ENCODE measurements around the gene ARHGAP42.
A peak's percentile ranks its signal among the peaks of the same experiment; 100 is the strongest.
"Not testable (repeated sequence)": the region's sequence is repeated elsewhere in the genome, so short reads cannot be mapped to it uniquely, and the experiment has no call there.

The ARHGAP42 gene

DNA sequence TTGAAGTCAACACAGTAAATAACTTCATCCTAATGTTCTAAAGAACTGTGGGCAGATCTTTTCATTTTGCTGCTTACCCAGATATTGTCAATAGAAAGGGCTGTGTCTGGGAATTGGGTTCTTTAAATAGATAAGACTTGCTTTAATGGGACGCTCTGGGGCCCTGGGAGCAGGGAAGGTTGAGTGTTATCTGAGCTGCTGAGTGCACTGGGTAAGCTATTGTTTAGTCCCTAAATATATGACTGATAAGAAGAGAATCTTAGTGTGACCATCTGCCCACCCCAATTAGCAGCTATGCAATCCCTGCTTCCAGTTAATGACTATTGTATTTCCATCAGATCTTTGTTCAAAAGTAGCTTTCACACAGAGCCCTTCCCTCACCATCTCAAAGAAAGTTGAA lies 44.4 kb downstream of the ARHGAP42 start:
- no peak for DNase-seq

GRCh38 chr11:100732949-100733348 lies 45.9 kb downstream of the ARHGAP42 start:
- DNase-seq, result no peak

GRCh38 chr11:100734743-100735527 lies 47.8 kb downstream of the ARHGAP42 start:
- DNase-seq, result no peak

GRCh38 chr11:100735949-100736675 lies 49.0 kb downstream of the ARHGAP42 start:
- no peak for DNase-seq

GRCh38 chr11:100738701-100739270 lies 51.7 kb downstream of the ARHGAP42 start:
- DNase-seq, result no peak

DNA sequence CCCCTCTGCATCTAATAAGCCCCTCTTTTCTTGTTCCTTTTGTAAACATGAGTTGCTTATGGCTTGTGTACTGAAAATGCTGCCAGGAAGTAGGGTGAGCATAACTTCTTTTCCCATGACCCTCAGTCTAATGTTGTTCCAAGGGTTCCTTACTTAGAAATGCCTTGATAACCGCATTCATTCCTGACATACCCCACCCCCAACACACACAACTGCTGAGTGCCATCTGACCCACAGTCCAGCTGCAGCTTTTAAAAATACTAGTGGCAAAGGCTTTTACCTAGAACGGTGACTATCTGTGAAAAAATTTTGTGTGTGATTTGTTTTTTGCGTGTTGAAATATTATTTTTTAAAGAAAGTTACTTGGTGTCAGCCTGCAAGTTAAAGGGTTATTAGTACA lies 52.6 kb downstream of the ARHGAP42 start:
- DNase-seq, result no peak

DNA sequence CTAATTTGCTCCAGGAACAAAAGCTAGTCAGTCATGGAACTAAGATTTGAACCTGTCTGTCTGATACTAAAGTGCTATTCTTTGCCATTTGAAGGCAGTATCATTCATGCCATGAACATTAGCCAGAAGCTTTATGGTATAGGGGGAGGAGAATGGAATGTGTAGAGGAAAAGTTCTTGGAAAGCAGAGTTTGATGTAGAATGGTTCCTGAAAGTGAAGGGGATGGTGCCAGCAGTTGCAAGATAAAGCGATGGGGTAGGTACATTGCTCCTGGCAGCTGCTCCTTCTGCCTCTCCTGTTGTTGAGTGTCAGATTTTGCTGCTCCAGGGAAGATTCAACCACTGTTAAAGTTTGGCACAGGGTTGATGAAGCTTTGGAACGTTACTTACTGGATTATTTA lies 53.4 kb downstream of the ARHGAP42 start:
- DNase-seq, result no peak

GRCh38 chr11:100741866-100742625 lies 55.0 kb downstream of the ARHGAP42 start:
- no peak for DNase-seq

DNA sequence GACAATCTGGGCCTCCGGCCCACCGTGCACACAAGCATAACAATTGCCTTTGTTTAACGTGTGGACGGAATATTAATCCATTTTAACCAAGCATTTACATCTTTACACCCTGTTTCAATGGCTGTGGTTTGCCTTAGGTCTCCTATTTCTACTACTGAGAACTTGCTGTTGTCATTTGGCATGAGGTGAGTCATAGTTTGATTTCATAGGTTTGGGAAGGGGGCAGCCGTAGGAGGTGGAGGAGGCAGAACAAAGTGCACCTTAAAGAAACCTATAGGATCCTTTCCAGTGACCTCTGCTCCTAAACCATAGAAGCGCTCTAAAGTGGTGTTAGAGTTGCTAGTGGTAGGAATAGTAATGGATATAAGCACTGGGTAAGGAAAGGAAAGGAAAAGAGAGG lies 59.4 kb downstream of the ARHGAP42 start:
- DNase-seq, result no peak

DNA sequence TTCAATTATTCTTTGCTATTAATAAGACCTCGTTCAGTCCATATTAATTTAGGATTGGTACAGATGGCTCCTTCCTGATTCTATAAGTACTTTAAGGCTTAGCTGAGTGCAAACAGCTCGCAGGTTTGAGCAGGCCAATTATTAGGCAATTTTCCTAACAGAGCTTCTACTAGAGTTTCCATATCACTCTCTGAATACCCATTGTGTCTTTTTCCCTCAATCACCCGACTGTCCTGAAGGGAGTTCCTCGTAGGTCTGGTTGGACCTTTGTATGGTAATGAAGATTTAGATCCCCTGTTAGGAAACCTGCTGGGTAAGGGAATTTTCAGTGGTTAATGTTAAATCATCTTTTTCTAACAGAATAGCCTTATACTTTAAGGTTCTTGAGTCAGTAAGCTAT lies 61.1 kb downstream of the ARHGAP42 start:
- DNase-seq, result no peak

DNA sequence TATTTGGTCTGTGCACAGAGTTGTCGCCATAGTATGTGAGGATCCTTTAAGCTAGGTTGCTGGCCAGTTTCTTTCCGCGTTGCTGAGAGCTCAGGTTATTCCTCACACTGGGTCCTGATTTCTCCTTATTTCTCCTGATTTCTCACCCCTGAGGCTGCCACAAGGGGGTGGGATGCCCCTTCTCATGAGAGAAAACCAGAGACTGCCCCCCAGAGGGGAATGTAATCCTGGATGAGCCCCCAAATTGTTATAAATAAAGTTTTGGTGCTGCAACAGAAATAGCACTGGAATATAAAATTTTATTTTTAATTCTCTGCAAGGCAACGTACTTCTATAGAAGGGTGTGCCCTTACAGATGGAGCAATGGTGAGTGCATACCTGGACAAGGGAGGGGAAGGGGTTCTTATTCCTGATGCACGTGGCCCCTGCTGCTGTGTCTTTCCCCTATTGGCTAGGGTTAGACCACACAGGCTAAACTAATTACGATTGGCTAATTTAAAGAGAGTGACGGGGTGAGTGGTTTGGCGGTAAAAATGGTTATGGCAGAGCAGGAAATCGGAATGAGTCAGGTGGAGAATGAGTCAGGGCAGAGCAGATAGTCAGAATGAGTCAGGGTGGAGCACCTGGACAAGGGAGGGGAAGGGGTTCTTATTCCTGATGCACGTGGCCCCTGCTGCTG lies 62.9 kb downstream of the ARHGAP42 start:
- not testable (repeated sequence) for DNase-seq

- DNase-seq, result not testable (repeated sequence)
Measured at GRCh38 chr11:100750566-100750891, 63.4 kb downstream of the ARHGAP42 start.

- no peak for DNase-seq
Measured at GRCh38 chr11:100752371-100753171, 65.5 kb downstream of the ARHGAP42 start.

DNA sequence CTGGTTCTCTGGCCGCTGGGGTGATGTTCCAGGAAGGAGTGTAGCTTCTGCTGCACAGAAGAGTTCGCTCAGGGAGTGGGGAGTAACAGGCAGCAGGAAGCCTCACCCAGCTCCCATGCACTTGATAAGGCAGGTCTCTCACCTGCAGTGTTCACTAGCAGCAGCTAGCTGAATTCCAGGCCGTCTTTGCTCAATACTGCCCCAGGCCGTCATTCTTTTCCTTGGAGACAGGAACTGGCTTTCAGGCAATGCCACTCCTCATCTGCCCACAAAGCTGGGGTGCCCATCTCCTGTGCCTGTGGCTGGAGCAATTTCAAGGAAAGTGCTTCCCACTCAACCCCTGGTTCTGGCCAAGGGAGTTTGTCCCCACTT lies 66.1 kb downstream of the ARHGAP42 start:
- DNase-seq, result no peak

- no peak for DNase-seq
Measured at GRCh38 chr11:100753571-100753970, 66.5 kb downstream of the ARHGAP42 start.

DNA sequence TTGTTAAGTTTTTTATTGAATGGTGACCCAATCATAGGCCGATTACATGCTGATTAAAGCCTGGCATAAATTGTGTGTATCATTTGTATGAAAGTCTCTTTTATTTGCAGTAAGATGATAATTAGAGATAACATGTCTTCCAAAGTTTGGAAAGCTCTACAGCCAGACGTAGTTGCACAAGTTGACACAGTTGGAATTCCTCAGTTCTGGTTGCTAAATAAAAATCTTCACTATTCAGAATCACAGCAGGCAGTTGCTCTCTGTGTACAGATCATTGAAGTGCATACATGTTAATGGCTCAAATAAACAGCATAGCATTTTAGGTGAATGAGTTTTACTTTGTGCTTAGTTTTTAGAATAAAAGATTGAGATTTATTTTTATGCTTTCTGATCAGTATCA lies 69.5 kb downstream of the ARHGAP42 start:
- no peak for DNase-seq

GRCh38 chr11:100757646-100758045 lies 70.6 kb downstream of the ARHGAP42 start:
- no peak for DNase-seq

DNA sequence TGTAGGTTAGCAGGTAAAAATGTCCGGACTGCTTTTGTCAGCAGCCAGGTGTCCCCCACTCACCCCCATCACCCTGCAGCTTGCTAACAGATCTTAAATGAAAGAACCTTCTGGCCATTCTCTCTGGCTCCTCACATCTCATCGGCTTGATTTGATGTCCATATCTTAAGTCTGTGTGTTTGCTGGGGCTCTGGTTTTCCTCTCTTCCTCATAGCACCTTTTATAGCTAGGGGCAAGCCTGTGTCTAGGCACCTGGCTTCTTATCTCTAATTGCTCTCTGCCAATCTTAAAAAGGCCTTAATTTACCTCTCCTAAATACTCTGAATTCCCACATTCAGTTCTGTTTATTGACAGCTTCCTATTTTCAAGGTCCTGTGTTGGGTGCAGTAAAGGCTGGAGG lies 72.0 kb downstream of the ARHGAP42 start:
- DNase-seq, result no peak

DNA sequence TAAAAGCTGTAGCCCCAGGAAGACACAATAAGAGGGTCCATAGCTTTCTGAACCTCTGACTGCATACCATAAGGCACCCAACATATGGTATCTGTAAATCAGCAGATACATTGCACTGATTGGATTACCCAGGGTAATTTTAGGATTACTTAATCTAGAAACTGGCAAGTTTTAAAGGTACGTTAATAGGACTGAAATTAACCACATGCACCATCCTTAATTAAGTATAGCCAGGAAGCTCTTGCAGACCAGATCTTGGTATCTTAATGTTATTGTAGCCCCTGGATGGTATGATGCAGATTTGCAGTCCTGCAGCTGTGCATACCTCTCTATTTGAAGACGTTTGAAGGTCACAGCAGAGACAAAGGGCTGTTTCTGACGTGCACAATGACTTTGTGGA lies 72.8 kb downstream of the ARHGAP42 start:
- DNase-seq, result no peak

GRCh38 chr11:100760744-100761143 lies 73.7 kb downstream of the ARHGAP42 start:
- no peak for DNase-seq

DNA sequence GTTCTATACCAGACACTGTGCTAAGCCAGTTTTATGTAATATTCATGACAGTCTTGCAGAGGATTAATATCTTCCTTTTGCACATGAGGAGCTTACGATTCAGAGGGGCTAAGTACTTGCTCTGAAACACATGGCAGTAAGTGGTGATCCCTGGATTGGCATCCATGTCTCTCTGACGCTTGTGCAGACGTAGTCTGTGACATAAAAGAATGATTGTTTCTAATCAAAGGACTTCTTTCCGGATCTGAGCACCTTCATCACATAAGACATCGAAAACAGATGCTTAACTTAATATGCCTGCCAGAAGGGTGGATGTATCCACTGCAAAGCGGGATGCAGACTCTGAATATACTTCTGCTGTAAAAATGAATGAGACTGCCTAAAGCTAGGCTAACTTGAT lies 74.8 kb downstream of the ARHGAP42 start:
- no peak for DNase-seq

GRCh38 chr11:100766764-100767163 lies 79.7 kb downstream of the ARHGAP42 start:
- peak; percentile 49 for DNase-seq

All from NCI-H446 treated with DMSO at 0.1 percent for 48 hours (cell line).